Esophagus squamous epithelium (tissue), 5 donors: ENCODE data around the gene NIPA2. TPM values are rescaled to one million over a fixed set of nuclear protein-coding genes. Genes with fewer than 3 reads are reported as not detected.
A peak's percentile ranks its signal among the peaks of the same experiment; 100 is the strongest.

ENCODE experiments used
- DNase-seq: peaks from one replicate; lab custom pipeline; 2025; lab: John Stamatoyannopoulos, UW
- H3K27ac ChIP-seq, 4 donors: fragments of 200-600 bp; sonication (generic); one replicate each; pipeline ENCODE4 v1.5.1; 2016 to 2019; ENCODE audit warnings: mild to moderate bottlenecking in 1 of 4
- H3K27me3 ChIP-seq, 4 donors: fragments of 200-600 bp; sonication (generic); 1 replicate in 3 of 4; 2 replicates in 1 of 4; pipeline versions ENCODE4 v1.5.1 to v1.6.0; 2017 to 2021; ENCODE audit warnings: antibody characterized with exemption in 1 of 4
- H3K36me3 ChIP-seq, 3 donors: fragments of 200-600 bp; sonication (generic); one replicate each; pipeline ENCODE4 v1.5.1; 2016 to 2019
- H3K4me1 ChIP-seq, 3 donors: fragments of 200-600 bp; sonication (generic); one replicate each; pipeline ENCODE4 v1.5.1; 2017 to 2019
- H3K4me3 ChIP-seq, 4 donors: fragments of 200-600 bp; sonication (generic); 1 replicate in 3 of 4; 2 replicates in 1 of 4; pipeline ENCODE4 v1.5.1; 2016 to 2019; ENCODE audit warnings: mild to moderate bottlenecking in 2 of 4, moderate library complexity in 1 of 4
- H3K9me3 ChIP-seq, 3 donors: fragments of 200-600 bp; sonication (generic); one replicate each; pipeline ENCODE4 v1.5.1; 2016 to 2019
- POLR2A ChIP-seq, 4 donors: fragments of 450-650 bp; IDR thresholded peaks; one replicate each; pipeline ENCODE4 v1.6.1; 2017; ENCODE audit warnings: antibody characterized with exemption in 4 of 4, mild to moderate bottlenecking in 4 of 4, moderate library complexity in 3 of 4
- WGBS, 2 donors: methylation state at CpG; one replicate each; pipeline ENCODE4 v1.1.5; 2018; 5-methylcytosine and 5-hydroxymethylcytosine counted together
- intact Hi-C: fragments of 100-400 bp; cut with DNase I; formaldehyde crosslinking; loops from one replicate; pipeline ENCODE4 v1.15.0; 2022
- total RNA-seq, 4 donors: library from RNA; depleted of rRNA; stranded (reverse); fragments of >200 nt; gene quantifications; one replicate each; pipeline ENCODE4 v1.1.0, GENCODE V29; 2016
- TF ChIP-seq, protein P1 (sequence below), 6 experiments: fragments of 450-650 bp in 4 of 6; fragments of 200-600 bp in 2 of 6; sonication (generic) in 2 of 6; IDR thresholded peaks; one replicate each; pipeline ENCODE4 v1.5.1; 2016 to 2019; ENCODE audit warnings: antibody characterized with exemption in 6 of 6, mild to moderate bottlenecking in 4 of 6, moderate library complexity in 4 of 6
- donor health status: DM: yes; HTN: yes; CAD: no.

NIPA2 gene
- total RNA-seq, 4 donors from 2014 or later, result 32.3 to 68.0 (median 55.1) TPM

DNA sequence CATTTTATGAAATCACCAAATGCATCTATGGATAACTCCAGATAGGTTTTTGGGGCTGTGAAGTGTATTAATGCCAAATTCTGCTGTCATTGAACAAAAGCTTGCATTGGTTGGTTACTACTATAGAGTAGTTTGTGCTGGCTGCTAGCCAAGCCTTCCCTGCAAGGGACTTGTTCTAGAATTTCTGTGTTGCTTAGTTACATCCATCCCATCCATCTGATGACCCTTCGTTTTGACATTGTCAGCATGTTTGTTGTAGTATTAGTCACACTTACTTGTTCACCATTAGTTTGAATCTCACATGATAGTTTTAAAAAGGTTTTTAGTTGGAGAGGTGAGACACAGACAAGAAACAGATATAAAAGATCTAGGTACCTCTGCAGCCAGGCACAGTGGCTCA is 7.0 kb upstream of the NIPA2 start:
- Histone ChIP-seq H3K36me3 (peaks cover 0 to 29% (median 0%) of the 10 kb centered on the region in 3 donors), H3K4me3 (no peak overlapping the region), H3K9me3 (no peaks in the 10 kb centered on the region), H3K27me3 (no peaks in the 10 kb centered on the region), H3K4me1 (no peaks in the 10 kb centered on the region), H3K27ac (no peak overlapping the region)
- DNase-seq, result no peak
- TF ChIP-seq, protein P1, sequence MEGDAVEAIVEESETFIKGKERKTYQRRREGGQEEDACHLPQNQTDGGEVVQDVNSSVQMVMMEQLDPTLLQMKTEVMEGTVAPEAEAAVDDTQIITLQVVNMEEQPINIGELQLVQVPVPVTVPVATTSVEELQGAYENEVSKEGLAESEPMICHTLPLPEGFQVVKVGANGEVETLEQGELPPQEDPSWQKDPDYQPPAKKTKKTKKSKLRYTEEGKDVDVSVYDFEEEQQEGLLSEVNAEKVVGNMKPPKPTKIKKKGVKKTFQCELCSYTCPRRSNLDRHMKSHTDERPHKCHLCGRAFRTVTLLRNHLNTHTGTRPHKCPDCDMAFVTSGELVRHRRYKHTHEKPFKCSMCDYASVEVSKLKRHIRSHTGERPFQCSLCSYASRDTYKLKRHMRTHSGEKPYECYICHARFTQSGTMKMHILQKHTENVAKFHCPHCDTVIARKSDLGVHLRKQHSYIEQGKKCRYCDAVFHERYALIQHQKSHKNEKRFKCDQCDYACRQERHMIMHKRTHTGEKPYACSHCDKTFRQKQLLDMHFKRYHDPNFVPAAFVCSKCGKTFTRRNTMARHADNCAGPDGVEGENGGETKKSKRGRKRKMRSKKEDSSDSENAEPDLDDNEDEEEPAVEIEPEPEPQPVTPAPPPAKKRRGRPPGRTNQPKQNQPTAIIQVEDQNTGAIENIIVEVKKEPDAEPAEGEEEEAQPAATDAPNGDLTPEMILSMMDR (IDR thresholded peaks at IDR 0.05), result no peak
- no peak for TF ChIP-seq POLR2A (IDR thresholded peaks at IDR 0.05)
- WGBS, 2 donors, result 45% methylated on average over 1 of the region's 1 CpG
- intact Hi-C loops, result no loop called here

DNA sequence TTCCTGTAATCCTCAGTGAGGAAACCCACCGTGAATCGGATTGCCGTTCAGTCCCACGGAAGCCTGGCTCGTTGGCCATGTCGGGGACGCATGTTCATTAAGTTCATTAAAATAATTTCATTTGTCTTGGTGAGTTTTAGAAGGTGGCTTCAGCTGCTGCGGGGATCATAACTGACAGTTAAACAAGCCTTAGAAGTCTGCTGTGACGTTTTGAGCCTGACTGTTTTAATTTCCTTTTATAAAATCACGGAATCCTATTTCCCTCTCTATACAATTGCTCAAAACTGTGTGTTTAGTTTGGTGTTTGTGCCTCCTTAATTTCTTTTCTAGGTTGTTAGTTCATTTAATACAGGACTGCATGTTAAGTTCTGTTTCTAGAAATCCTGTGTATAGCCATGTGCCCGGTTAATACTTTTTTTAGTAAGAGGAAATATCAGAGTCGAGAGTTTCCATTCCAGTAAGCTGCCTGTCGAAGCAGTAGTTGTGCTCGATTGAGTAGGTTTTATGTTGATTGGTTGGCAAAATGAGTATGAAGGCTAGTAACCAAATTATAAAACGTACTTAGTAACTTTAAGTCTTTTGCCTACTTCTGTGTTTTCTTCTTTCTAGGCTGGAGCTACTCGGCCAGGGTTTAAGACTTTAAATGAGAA is 705 bp downstream of the NIPA2 start:
- TF ChIP-seq POLR2A (IDR thresholded peaks at IDR 0.05), result no peak
- no peak for DNase-seq
- Histone ChIP-seq H3K36me3 (peaks cover 0 to 25% (median 0%) of the 10 kb centered on the region in 3 donors), H3K27ac (peak overlapping the region; percentile 86 to 99 (median 94)), H3K9me3 (no peaks in the 10 kb centered on the region), H3K4me1 (peaks cover 8 to 34% (median 11%) of the 10 kb centered on the region in 3 donors), H3K4me3 (peak overlapping the region; percentile 60 to 97 (median 66)), H3K27me3 (no peaks in the 10 kb centered on the region)
- 0% methylated on average over 9 to 16 of the region's 16 CpGs for WGBS, 2 donors
- intact Hi-C loops, result no loop called here

DNA sequence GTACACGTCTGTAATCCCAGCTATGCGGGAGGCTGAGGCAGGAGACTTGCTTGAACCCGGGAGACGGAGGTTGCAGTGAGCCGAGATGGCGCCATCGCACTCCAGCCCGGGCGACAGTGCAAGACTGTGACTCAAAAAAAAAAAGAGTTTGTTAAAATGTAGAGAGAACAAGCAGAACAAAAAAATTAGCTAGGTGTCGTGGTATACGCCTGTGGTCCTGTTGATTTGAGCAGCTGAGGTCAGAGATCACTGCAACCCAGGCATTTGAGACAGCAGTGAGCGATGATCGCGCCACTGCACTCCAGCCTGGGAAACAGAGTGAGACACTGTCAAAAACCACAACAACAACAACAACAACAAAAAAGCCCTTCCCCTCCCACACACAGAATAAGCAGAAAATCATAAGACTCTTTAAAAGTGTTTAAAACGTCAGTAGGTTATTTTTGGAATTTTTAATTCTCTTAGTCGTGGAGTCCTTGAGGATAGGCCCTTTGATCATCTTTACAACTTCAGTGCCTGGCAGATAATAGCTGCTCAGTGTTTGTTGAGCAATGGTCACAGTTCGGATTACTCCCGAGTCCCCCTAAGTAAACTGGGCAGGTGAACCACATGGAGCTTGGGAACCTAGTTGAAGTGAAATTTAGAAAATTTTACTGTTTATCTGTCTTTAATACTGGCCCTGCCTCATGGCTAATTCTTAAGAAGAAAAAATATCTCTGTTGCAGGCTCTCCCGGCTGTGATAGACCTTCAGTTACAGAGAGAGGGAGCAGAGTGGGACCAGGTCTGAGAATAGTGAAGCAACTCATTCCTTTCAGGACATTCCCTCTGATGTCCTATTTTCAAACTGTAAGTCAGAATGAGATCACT is 6.2 kb downstream of the NIPA2 start:
- no peak overlapping the region for H3K4me3 ChIP-seq
- DNase-seq, result no peak
- H3K27me3 ChIP-seq, result no peaks in the 10 kb centered on the region
- 82 to 86% methylated on average over 18 to 19 of the region's 19 CpGs for WGBS, 2 donors
- H3K9me3 ChIP-seq, result no peaks in the 10 kb centered on the region
- intact Hi-C loops, result loop anchor here (10.0 kb wide), 1 partner anchor 120 kb away; no protein-coding TSS in a partner anchor
- no peak overlapping the region for H3K27ac ChIP-seq
- H3K4me1 ChIP-seq, result peaks cover 8 to 23% (median 11%) of the 10 kb centered on the region in 3 donors
- no peak for TF ChIP-seq POLR2A (IDR thresholded peaks at IDR 0.05)
- TF ChIP-seq, protein P1 (IDR thresholded peaks at IDR 0.05), result no peak
- peaks cover 0 to 79% (median 3%) of the 10 kb centered on the region in 3 donors for H3K36me3 ChIP-seq

DNA sequence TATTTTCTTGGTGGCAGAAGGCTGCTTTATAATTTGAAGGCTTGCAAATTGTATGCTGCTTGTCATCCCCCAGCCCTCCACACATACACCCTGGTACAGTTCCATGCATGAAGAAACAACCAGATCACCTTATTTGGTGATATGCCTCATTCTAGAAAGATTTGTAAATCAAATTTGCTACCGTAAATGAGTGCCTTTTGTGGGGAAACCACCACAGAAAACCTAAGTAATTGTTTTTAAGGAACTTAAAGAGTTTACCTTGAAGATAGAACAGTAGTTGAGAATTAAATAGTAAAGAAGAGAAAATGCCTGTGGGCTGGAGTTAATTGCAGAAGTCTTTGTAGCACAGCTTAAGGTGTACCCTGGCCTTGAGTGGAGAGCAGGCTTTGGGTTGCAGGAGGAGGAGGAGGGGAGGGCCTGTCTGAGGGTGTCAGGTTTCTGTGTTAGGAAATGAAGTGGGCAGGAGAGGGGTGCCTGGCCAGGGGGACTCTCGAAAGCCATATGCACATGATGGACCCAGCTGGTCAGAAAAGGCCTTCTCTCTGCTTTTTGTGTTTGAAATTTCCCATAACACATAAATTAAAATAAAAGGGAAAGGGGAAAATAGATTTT is 6.9 kb downstream of the NIPA2 start:
- WGBS, 2 donors, result 52 to 69% methylated on average over 2 of the region's 2 CpGs
- peaks cover 0 to 86% (median 3%) of the 10 kb centered on the region in 3 donors for H3K36me3 ChIP-seq

DNA sequence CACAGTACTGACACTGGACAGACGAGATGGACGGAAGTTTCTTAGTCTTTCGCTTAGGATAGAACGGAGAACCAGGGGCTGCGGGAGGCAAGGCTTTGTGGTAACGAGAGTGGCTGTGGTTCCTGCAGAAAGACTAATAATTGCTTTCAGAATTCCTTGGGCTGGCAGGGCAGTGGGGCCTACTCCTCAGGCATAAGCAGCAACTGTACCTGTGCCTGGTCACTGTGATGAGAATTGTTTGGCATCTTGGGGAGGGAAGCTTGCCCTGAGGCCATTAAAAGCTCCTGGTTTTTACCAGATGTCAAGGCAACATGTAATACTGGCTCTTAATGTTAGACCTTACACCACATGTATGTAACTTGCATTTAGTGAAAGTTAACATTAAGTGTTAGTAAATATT is 7.6 kb downstream of the NIPA2 start:
- H3K27me3 ChIP-seq, result no peaks in the 10 kb centered on the region
- no peak for DNase-seq
- intact Hi-C loops, result loop anchor here (10.0 kb wide), 1 partner anchor 119 kb away; no protein-coding TSS in a partner anchor
- H3K9me3 ChIP-seq, result no peaks in the 10 kb centered on the region
- no peak overlapping the region for H3K27ac ChIP-seq
- TF ChIP-seq POLR2A (IDR thresholded peaks at IDR 0.05), result no peak
- TF ChIP-seq, protein P1 (IDR thresholded peaks at IDR 0.05), result no peak
- no peak overlapping the region for H3K4me3 ChIP-seq
- 93 to 95% methylated on average over 6 of the region's 6 CpGs for WGBS, 2 donors
- H3K4me1 ChIP-seq, result peaks cover 0 to 9% (median 0%) of the 10 kb centered on the region in 3 donors
- H3K36me3 ChIP-seq, result peaks cover 0 to 92% (median 3%) of the 10 kb centered on the region in 3 donors

More for the DNA sequence above, 6.9 kb downstream of the NIPA2 start:
- H3K9me3 ChIP-seq, result no peaks in the 10 kb centered on the region
- H3K4me1 ChIP-seq, result peaks cover 2 to 15% (median 3%) of the 10 kb centered on the region in 3 donors
- TF ChIP-seq POLR2A (IDR thresholded peaks at IDR 0.05), result no peak
- TF ChIP-seq, protein P1 (IDR thresholded peaks at IDR 0.05), result no peak
- no peak overlapping the region for H3K4me3 ChIP-seq
- DNase-seq, result no peak
- H3K27me3 ChIP-seq, result no peaks in the 10 kb centered on the region
- H3K27ac ChIP-seq, result no peak overlapping the region
- intact Hi-C loops, result loop anchor here (10.0 kb wide), 1 partner anchor 119 kb away; no protein-coding TSS in a partner anchor
